Subcutaneous adipose tissue (tissue), 4 donors: ENCODE results near the gene KCNA2. TPM values are rescaled to one million over a fixed set of nuclear protein-coding genes. Genes with fewer than 3 reads are reported as not detected.

Source experiments
- total RNA-seq, 4 donors: library from RNA; depleted of rRNA; stranded (reverse); fragments of >200 nt; gene quantifications; one replicate each; pipeline ENCODE4 v1.1.0, GENCODE V29; 2016
- TF ChIP-seq, protein P1 (sequence below): fragments of 450-650 bp; IDR thresholded peaks from one replicate; pipeline ENCODE4 v1.5.1; 2016; ENCODE audit warnings: low read depth, mild to moderate bottlenecking, control low read depth, antibody characterized with exemption, moderate library complexity

The KCNA2 gene
- total RNA-seq, result 1 to 10 TPM; 1.7 to 6.8 (median 4.4) TPM

DNA sequence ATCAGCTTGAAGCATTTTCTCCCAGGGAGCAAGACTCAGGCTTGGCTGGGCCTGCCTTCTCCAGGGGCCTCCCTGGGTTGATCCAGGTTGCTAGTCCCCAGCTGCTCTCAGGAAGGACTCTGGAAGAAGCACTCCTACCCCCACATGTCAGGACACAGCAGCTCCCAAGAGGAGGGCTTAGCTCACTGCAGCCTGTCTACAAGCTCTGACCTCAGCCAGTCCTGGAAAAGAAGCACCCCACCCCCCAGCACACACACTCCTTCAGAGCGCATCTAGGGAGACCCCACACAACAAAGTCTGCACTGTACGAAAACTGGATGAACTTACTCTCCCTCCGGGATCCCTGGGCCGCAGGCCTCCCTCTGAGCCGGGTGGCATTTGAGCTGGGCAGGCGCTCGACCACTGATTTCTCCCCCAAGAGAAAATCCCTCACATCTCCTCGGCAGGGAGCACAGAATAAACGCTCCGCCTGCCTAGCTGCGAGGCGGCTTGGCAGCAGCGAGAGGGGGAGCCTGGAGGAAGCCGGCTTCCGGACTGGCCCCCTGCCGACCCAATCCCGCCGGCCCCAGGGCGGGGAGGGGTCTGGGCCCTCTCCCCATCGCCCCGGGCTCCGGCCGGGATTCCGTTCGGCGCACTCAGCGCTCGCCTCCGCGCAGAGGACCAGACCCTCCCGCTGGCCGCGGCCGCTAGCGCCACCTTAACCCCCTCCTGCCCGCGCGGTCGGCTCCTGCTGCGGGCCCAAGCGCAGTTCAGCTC is at the start of gene KCNA2:
TSS of gene KCNA2 (minus strand) at position 458 of the 756 bp plus-strand sequence. CDS start 1,576 bp downstream, outside the sequence.
- TF ChIP-seq, protein P1, sequence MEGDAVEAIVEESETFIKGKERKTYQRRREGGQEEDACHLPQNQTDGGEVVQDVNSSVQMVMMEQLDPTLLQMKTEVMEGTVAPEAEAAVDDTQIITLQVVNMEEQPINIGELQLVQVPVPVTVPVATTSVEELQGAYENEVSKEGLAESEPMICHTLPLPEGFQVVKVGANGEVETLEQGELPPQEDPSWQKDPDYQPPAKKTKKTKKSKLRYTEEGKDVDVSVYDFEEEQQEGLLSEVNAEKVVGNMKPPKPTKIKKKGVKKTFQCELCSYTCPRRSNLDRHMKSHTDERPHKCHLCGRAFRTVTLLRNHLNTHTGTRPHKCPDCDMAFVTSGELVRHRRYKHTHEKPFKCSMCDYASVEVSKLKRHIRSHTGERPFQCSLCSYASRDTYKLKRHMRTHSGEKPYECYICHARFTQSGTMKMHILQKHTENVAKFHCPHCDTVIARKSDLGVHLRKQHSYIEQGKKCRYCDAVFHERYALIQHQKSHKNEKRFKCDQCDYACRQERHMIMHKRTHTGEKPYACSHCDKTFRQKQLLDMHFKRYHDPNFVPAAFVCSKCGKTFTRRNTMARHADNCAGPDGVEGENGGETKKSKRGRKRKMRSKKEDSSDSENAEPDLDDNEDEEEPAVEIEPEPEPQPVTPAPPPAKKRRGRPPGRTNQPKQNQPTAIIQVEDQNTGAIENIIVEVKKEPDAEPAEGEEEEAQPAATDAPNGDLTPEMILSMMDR, result no peak

DNA sequence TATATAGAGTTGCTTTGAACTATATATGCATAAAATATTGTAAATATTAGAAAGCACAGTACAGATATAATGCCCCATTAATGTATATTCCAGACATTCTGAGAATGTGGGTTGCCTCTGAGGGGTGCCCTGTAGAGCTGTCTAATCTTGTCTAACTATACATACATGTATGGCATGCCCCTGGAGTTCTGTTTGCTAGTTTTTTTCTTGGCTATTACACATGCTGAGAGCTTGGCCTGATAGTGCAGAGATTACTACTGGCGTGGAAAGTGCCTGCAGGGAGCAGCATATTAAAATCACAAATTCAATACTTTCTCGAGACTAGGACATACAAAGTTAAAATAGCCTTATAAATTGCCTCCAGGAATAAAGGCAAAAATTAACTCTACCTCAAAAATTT is 44.5 kb upstream of the KCNA2 start:
- TF ChIP-seq, protein P1, result no peak

DNA sequence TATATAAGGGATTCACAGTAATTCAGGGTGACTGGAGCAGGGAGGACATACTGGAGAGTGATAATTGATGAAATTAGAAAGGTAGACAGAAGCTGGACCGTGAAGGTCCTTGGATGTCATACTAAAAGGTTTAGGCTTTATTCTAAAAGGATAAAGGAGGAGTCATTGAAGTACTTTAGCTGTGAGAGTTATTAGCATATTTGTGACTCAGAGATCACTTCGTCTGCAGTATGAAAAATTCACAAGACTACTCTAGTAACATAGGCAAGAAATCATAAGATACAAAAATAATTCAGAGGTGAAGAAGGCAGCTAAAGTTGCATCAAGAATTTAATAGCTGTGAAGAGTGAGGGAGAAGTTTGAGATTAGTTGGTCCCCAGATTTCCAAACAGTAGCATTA is 42.3 kb upstream of the KCNA2 start:
- TF ChIP-seq, protein P1, result no peak

DNA sequence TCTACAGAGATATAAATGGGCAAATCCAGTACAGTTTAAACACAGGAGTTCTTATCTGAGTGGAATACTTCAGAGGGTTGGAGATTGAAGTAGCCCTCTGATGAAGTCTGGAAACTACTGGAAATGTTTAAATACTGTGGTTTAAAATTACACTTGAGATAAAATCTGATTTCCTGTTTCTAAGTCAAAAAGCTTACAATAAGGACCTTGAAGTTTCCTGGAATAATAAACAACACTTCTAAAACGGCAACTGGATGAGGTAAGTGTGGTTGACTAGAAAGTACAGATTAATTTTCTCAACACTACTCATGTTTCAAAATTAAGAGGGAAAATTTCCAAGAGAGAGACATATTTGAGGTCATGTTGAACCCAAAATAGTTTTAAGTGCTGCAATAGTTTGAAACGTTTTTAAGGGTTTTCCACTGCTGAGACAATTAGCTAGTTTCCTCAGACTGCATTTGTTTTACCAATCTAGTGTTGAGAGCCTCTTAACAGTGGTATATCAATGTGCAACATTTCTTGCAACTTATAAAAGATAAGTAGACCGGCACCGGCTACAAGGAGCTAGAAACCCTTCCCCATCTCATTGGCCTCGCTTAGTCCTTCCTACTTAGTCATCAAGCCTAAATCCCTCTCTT is 41.2 kb upstream of the KCNA2 start:
- TF ChIP-seq, protein P1, result no peak

DNA sequence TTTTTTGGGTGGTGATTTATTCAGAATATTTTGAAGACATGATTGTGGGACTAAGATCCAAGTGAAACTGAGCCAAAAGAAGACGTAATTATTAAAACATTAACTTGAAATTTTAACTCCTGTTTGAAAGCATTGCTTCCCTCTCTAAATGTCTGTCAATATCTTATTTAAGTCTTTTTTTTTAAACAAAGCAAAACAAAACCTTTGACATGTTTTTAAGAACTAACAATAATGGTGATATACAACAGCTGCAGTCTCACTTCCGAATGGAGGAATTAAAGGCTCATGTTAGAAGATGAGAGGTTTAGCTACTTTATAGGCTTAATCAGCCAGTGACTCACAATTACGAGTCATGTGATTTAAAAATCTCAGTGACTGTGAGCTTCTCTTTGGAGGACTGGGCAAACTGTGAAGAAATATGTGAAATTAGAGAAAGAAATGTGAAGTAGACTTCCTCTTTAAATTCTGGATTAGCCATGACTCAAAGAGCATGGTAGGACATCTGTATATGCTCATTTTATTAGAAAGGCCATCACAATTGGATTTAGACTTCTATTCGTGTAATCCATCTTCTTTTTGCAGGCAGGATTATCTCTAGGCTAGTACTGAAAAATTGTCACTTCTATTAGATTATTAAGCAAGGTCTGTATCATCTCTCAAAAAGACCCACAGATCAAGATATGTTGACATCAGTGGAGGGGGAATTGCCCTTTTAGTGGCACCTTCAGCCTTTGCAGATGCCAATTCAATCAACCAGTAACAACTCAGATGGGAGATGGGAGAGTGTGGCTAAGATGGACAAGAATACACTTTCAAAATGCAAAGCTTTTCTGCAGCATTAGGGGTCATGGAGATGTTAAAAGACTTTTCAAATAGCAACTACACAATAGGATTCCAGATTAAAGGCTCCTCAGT is 39.9 kb upstream of the KCNA2 start:
- TF ChIP-seq, protein P1, result no peak

DNA sequence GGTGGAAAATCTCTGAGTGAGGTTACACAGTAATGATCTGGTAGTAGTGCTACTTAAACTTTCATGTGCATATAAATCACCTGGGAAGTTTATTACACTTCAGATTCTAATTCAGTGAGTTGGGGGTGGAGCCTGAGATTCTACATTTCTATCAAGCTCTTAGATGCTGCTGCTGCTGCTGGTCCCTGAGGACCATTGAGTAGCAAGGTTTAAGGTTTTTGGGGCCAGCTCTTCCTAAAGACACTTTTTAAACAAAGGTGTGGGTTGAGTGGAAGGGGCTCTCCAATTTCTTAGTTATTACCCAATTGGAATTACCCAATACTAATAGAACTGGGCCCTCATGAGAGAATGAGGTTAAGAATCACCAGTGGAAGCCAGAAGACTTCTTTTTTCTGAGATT is 39.1 kb upstream of the KCNA2 start:
- TF ChIP-seq, protein P1, result no peak

DNA sequence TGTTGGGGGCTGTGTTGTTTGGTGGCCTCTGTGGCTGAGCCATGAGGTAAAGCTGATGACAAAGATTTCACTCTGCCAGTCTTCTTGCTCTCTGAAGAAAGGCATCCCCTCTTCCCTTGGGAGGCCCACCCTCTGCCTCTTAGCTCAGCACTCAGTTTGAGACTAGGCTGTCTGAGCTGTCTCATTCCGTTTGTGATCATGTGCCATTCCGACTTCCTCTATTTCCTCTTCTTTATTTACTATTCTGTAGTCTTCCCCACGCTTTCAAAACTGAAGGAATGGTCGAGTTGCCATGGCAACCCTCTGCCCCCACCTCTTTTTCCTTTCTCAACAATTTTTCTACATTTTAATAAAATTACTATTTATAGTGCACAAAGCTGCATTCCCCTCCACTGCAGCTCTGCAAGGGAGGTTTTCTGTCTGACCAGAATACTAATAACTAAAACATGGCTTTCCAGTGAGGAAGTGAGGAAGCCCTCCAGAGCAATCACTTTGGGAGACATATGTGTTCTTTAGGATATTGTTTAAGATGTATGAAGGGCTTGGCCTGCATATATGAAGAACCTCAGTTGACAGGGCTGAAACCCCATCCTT is 37.8 kb upstream of the KCNA2 start:
- TF ChIP-seq, protein P1, result no peak
